H1 (cell line): ENCODE data around the gene SH3BP2. TPM values are rescaled to one million over a fixed set of nuclear protein-coding genes. Genes with fewer than 3 reads are reported as not detected.

Experiments used
- CTCF ChIA-PET: fragments of 300-600 bp; sonication (Branson Sonifier 250); formaldehyde crosslinking; loops from one replicate; lab custom pipeline; 2021; ENCODE audit not compliant: partially characterized antibody; lab: Charles Lee
- POLR2A ChIA-PET: fragments of 300-600 bp; sonication (Branson Sonifier 250); formaldehyde crosslinking; loops from one replicate; lab custom pipeline; 2021; ENCODE audit warnings: inconsistent platforms; ENCODE audit not compliant: partially characterized antibody; lab: Charles Lee
- DNase-seq, 2 experiments: peaks; one replicate each; pipeline versions ENCODE4 v3.0.0 to v3.0.0-alpha.2; 2010 to 2022; ENCODE audit warnings: low spot score in 2 of 2, low read depth in 1 of 2, mixed read lengths in 1 of 2
- FAIRE-seq: peaks from 2 replicates; lab custom pipeline; 2011; peaks lifted over from hg19 to GRCh38; lab: Jason Lieb, UNC
- H2AFZ ChIP-seq: 2 replicates; pipeline ENCODE4 v1.8.1; 2012; ENCODE audit warnings: low read length, inconsistent platforms
- H2AK5ac ChIP-seq: 2 replicates; pipeline ENCODE4 v1.6.1; 2013; ENCODE audit warnings: low read depth, low read length
- H2BK120ac ChIP-seq: replicated peaks from 2 replicates; pipeline ENCODE3; 2013; ENCODE audit warnings: low read depth, low read length, inconsistent platforms
- H2BK12ac ChIP-seq: 2 replicates; pipeline ENCODE4 v1.6.1; 2013; ENCODE audit warnings: low read depth, low read length
- H2BK15ac ChIP-seq: 2 replicates; pipeline ENCODE4 v1.6.1; 2013; ENCODE audit warnings: low read length
- H2BK20ac ChIP-seq: 2 replicates; pipeline ENCODE4 v1.6.1; 2013; ENCODE audit warnings: low read length
- H2BK5ac ChIP-seq: 2 replicates; pipeline ENCODE4 v1.6.1; 2013; ENCODE audit warnings: low read depth, low read length
- H3K14ac ChIP-seq: 2 replicates; pipeline ENCODE4 v1.6.1; 2013; ENCODE audit warnings: inconsistent platforms; ENCODE audit not compliant: insufficient read length
- H3K18ac ChIP-seq: 2 replicates; pipeline ENCODE4 v1.6.1; 2013; ENCODE audit warnings: low read length; ENCODE audit errors: extremely low read depth
- H3K23ac ChIP-seq: 2 replicates; pipeline ENCODE4 v1.6.1; 2013; ENCODE audit warnings: inconsistent platforms; ENCODE audit not compliant: insufficient read length
- H3K23me2 ChIP-seq: 2 replicates; pipeline ENCODE4 v1.6.1; 2013; ENCODE audit warnings: low read depth, low read length
- H3K27ac ChIP-seq: 2 replicates; pipeline ENCODE4 v1.6.1; 2011; ENCODE audit warnings: low read depth, low read length, inconsistent platforms
- H3K27me3 ChIP-seq, 4 experiments: replicated peaks in 1 of 4; 1 replicate in 1 of 4; 2 replicates in 3 of 4; pipeline versions ENCODE4 v1.6.1 to v1.8.1; 2011 to 2013; ENCODE audit warnings: low read length in 3 of 4, mild to moderate bottlenecking in 3 of 4, inconsistent platforms in 2 of 4, mixed read lengths in 2 of 4, moderate library complexity in 1 of 4; ENCODE audit not compliant: control insufficient read depth in 3 of 4, insufficient read depth in 3 of 4; ENCODE audit errors: extremely low read depth in 1 of 4
- H3K36me3 ChIP-seq, 4 experiments: 2 replicates each; pipeline versions ENCODE4 v1.6.1 to v1.8.1; 2011 to 2013; ENCODE audit warnings: mild to moderate bottlenecking in 4 of 4, low read length in 3 of 4, moderate library complexity in 2 of 4, control low read depth in 1 of 4, inconsistent platforms in 1 of 4; ENCODE audit not compliant: insufficient read depth in 4 of 4, control insufficient read depth in 2 of 4
- H3K4ac ChIP-seq: replicated peaks from 2 replicates; pipeline ENCODE3; 2013; ENCODE audit warnings: low read length, low read depth, mixed read lengths, inconsistent platforms; ENCODE audit not compliant: insufficient read length
- H3K4me1 ChIP-seq, 4 experiments: replicated peaks in 1 of 4; 1 replicate in 1 of 4; 2 replicates in 3 of 4; pipeline versions ENCODE4 v1.6.1 to v1.8.1; 2011 to 2013; ENCODE audit warnings: low read length in 3 of 4, inconsistent platforms in 2 of 4, mixed read lengths in 1 of 4; ENCODE audit not compliant: insufficient read depth in 4 of 4, control insufficient read depth in 3 of 4
- H3K4me2 ChIP-seq, 2 experiments: 2 replicates each; pipeline versions ENCODE4 v1.6.1 to v1.8.1; 2011 to 2013; ENCODE audit warnings: low read depth in 2 of 2, low read length in 2 of 2, control low read depth in 1 of 2, inconsistent platforms in 1 of 2, mild to moderate bottlenecking in 1 of 2; ENCODE audit not compliant: insufficient read depth in 1 of 2
- H3K4me3 ChIP-seq, 4 experiments: fragments of 200-600, 300-600 bp in 1 of 4; sonication (generic), shearing (Covaris generic), sonication (Bioruptor Twin) in 1 of 4; 2 replicates each; pipeline versions ENCODE4 v1.5.1 to v1.8.1; 2011 to 2016; ENCODE audit warnings: low read length in 4 of 4, low read depth in 3 of 4, control low read depth in 2 of 4, inconsistent platforms in 2 of 4, mild to moderate bottlenecking in 2 of 4, mixed read lengths in 1 of 4, moderate library complexity in 1 of 4; ENCODE audit not compliant: insufficient read depth in 2 of 4; ENCODE audit errors: extremely low read depth in 1 of 4
- H3K56ac ChIP-seq: replicated peaks from 2 replicates; pipeline ENCODE3; 2013; ENCODE audit warnings: low read depth, mild to moderate bottlenecking, mixed read lengths, low read length, inconsistent platforms; ENCODE audit not compliant: insufficient read length
- H3K79me1 ChIP-seq: 2 replicates; pipeline ENCODE4 v1.6.1; 2013; ENCODE audit warnings: low read depth, low read length, control low read depth
- H3K79me2 ChIP-seq, 2 experiments: 2 replicates each; pipeline versions ENCODE4 v1.6.1 to v1.8.1; 2012 to 2013; ENCODE audit warnings: low read length in 2 of 2, mild to moderate bottlenecking in 2 of 2, inconsistent platforms in 1 of 2; ENCODE audit not compliant: insufficient read depth in 2 of 2, control insufficient read depth in 1 of 2
- H3K9ac ChIP-seq, 4 experiments: replicated peaks in 1 of 4; 1 replicate in 1 of 4; 2 replicates in 3 of 4; pipeline versions ENCODE4 v1.6.1 to v1.8.1; 2011 to 2013; ENCODE audit warnings: low read depth in 3 of 4, low read length in 3 of 4, control low read depth in 2 of 4, mild to moderate bottlenecking in 2 of 4, moderate library complexity in 2 of 4, inconsistent platforms in 1 of 4; ENCODE audit errors: extremely low read depth in 1 of 4
- H3K9me3 ChIP-seq, 2 experiments: 2 replicates each; pipeline versions ENCODE4 v1.6.1 to v1.8.1; 2012 to 2013; ENCODE audit warnings: mild to moderate bottlenecking in 2 of 2, moderate library complexity in 2 of 2, control low read depth in 1 of 2, inconsistent platforms in 1 of 2, low read depth in 1 of 2, low read length in 1 of 2, mixed read lengths in 1 of 2; ENCODE audit not compliant: insufficient read depth in 2 of 2
- H4K20me1 ChIP-seq, 2 experiments: replicated peaks in 1 of 2; 2 replicates each; pipeline versions ENCODE3 to v1.8.1; 2011 to 2013; ENCODE audit warnings: inconsistent platforms in 2 of 2, low read length in 2 of 2, mild to moderate bottlenecking in 1 of 2; ENCODE audit not compliant: insufficient read depth in 2 of 2, control insufficient read depth in 1 of 2
- H4K5ac ChIP-seq: 2 replicates; pipeline ENCODE4 v1.6.1; 2013; ENCODE audit warnings: low read length, low read depth, mixed read lengths, inconsistent platforms; ENCODE audit not compliant: insufficient read length
- H4K8ac ChIP-seq: 2 replicates; pipeline ENCODE4 v1.8.0; 2013; ENCODE audit warnings: mild to moderate bottlenecking, moderate library complexity, low read length, inconsistent platforms; ENCODE audit not compliant: insufficient read depth; ENCODE audit errors: extremely low read depth
- H4K91ac ChIP-seq: replicated peaks from 2 replicates; pipeline ENCODE3; 2013; ENCODE audit warnings: low read length, mixed read lengths, inconsistent platforms; ENCODE audit not compliant: insufficient read length
- ASH2L ChIP-seq: fragments of 200-600, 300-600 bp; sonication (generic); IDR thresholded peaks from one replicate; pipeline ENCODE4 v1.7.1; 2017; ENCODE audit warnings: low read length
- BCL11A ChIP-seq, 2 experiments: IDR thresholded peaks; one replicate each; pipeline ENCODE4 v1.6.1; 2011; ENCODE audit warnings: low read depth in 2 of 2, low read length in 2 of 2, mild to moderate bottlenecking in 2 of 2
- CBX8 ChIP-seq: fragments of 300-800, 300-1000 bp; sonication (generic); IDR thresholded peaks from 2 replicates; pipeline ENCODE4 v1.7.1; 2016; ENCODE audit warnings: low read depth, low read length, borderline replicate concordance
- HDAC2 ChIP-seq, 2 experiments: fragments of 300-600 bp in 1 of 2; sonication (generic) in 1 of 2; IDR thresholded peaks; 2 replicates each; pipeline ENCODE4 v1.6.1; 2011 to 2012; ENCODE audit warnings: low read depth in 2 of 2, low read length in 2 of 2, mild to moderate bottlenecking in 2 of 2, moderate library complexity in 2 of 2, borderline replicate concordance in 1 of 2, inconsistent platforms in 1 of 2
- KDM1A ChIP-seq: fragments of 200-600, 300-600 bp; sonication (generic); IDR thresholded peaks from 2 replicates; pipeline ENCODE4 v1.7.1; 2016; ENCODE audit warnings: mild to moderate bottlenecking, low read length, borderline replicate concordance
- KDM4A ChIP-seq: IDR thresholded peaks from one replicate; pipeline ENCODE4 v1.7.1; 2012; ENCODE audit warnings: low read depth, mild to moderate bottlenecking, moderate library complexity, low read length, inconsistent platforms; ENCODE audit not compliant: severe bottlenecking
- NRF1 ChIP-seq: IDR thresholded peaks from 2 replicates; pipeline ENCODE4 v1.6.1; 2011; ENCODE audit warnings: mild to moderate bottlenecking, low read depth, low read length, improper control_type of control experiment
- PHF8 ChIP-seq: fragments of 200-600 bp; sonication (generic); conservative IDR thresholded peaks from 2 replicates; pipeline ENCODE4 v1.7.1; 2012; ENCODE audit warnings: low read depth, mild to moderate bottlenecking, inconsistent platforms, low read length, moderate library complexity
- RBBP5 ChIP-seq: IDR thresholded peaks from 2 replicates; pipeline ENCODE4 v1.7.1; 2012; ENCODE audit warnings: low read depth, mild to moderate bottlenecking, inconsistent platforms, low read length, moderate library complexity, borderline replicate concordance
- RXRA ChIP-seq: IDR thresholded peaks from 2 replicates; pipeline ENCODE4 v1.6.1; 2011; ENCODE audit warnings: low read depth, mild to moderate bottlenecking, low read length, moderate library complexity; ENCODE audit not compliant: insufficient read depth
- SAP30 ChIP-seq: fragments of 300-600 bp; sonication (generic); IDR thresholded peaks from 2 replicates; pipeline ENCODE4 v1.7.1; 2012; ENCODE audit warnings: low read length, moderate library complexity, mild to moderate bottlenecking, inconsistent platforms; ENCODE audit not compliant: insufficient read depth, insufficient replicate concordance
- ZNF274 ChIP-seq: IDR thresholded peaks from 2 replicates; pipeline ENCODE4 v1.7.0; 2012; ENCODE audit warnings: low read length, borderline replicate concordance; ENCODE audit errors: extremely low read depth
- WGBS, 2 experiments: shearing (Covaris generic) in 1 of 2; methylation state at CpG; one replicate each; pipeline versions ENCODE4 v1.1.6 to v1.1.7; 2013 to 2015; ENCODE audit warnings: low lambda C conversion rate in 2 of 2, mixed read lengths in 2 of 2, inconsistent platforms in 1 of 2, low coverage in 1 of 2, missing lambda C conversion rate in 1 of 2; ENCODE audit not compliant: insufficient replicate concordance in 2 of 2, insufficient coverage in 1 of 2, insufficient read length in 1 of 2; ENCODE audit errors: extremely low coverage in 1 of 2, missing lambda C conversion rate in 1 of 2; 5-methylcytosine and 5-hydroxymethylcytosine counted together
- polyA plus RNA-seq, 7 experiments: library from polyadenylated mRNA; depleted of rRNA in 3 of 7; stranded (reverse) in 5 of 7; unstranded in 2 of 7; fragments of >200 nt in 5 of 7; fragments of 200-250 nt in 2 of 7; gene quantifications; 1 replicate in 5 of 7; 2 replicates in 1 of 7; 4 replicates in 1 of 7; pipeline versions ENCODE4 v1.2.1 to v1.2.3, GENCODE V29; 2011 to 2013; ENCODE audit warnings: missing spikeins in 2 of 7, mixed read lengths in 2 of 7
- total RNA-seq: library from RNA; stranded (reverse); fragmentation: NEBNext Ultra II Directional; extraction: Animal tissue kit (Norgen Biotek cat#: 25700); gene quantifications from 2 replicates; pipeline ENCODE4 v1.2.1, GENCODE V29; 2021

SH3BP2 gene
- total and polyA plus RNA-seq, 2 of the 8 experiments (the other 6 are each of a cell fraction or from before 2014, with no cell fraction given) = 27.4 to 31.4 TPM

DNA sequence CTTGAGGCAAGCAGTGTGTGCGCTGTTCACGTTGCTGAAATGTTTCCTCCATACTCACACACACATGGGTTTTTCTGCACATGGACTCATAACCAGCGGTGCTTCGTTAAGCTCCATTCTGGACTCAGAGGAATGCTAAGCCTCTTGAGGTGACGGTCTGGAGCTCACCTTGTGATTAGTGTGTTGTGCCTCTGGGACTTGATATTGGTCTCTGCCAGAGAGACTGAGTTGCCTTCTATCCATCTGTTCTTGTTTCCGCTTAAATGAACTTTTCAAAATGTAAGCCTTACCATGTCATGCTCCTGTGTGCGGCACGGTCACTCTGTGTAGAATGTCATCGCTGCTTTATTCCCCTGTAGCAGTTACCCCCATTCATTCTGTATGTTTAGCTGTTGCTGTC is 93.3 kb downstream of the SH3BP2 start:
- no peak overlapping the region for H3K56ac ChIP-seq
- H3K4ac ChIP-seq = no peak overlapping the region
- ChIA-PET POLR2A (no interaction called here), CTCF (no interaction called here)
- no peaks in the 10 kb centered on the region for H3K23me2 ChIP-seq
- H3K4me2 ChIP-seq = no peak overlapping the region
- no peak overlapping the region for H2BK5ac ChIP-seq
- no peak overlapping the region for H3K9ac ChIP-seq
- H4K91ac ChIP-seq = no peak overlapping the region
- DNase-seq (no peak), FAIRE-seq (no peak)
- H2BK20ac ChIP-seq = no peak overlapping the region
- no peak overlapping the region for H3K4me3 ChIP-seq
- no peaks in the 10 kb centered on the region for H3K27me3 ChIP-seq
- no peak overlapping the region for H2BK120ac ChIP-seq
- peaks cover 2 to 24% (median 11%) of the 10 kb centered on the region in 4 experiments; a peak in 6 of 8 replicates for H3K36me3 ChIP-seq
- H3K18ac ChIP-seq = no peak overlapping the region
- H2AFZ ChIP-seq = no peak overlapping the region
- no peak overlapping the region for H4K8ac ChIP-seq
- H2AK5ac ChIP-seq = no peak overlapping the region
- no peaks in the 10 kb centered on the region; the same call in 1 of the 2 replicates for H3K79me1 ChIP-seq
- no peak overlapping the region for H3K23ac ChIP-seq
- no peaks in the 10 kb centered on the region for H3K9me3 ChIP-seq
- TF ChIP-seq PHF8 (no peak), NRF1 (no peak), ASH2L (no peak), CBX8 (no peak), RXRA (no peak), RBBP5 (no peak), HDAC2 (IDR thresholded peaks at IDR 0.05; ENCODE audit: borderline replicate concordance in 1 of 2, low read depth in 2 of 2, low read length in 2 of 2) (no peak), BCL11A (IDR thresholded peaks at IDR 0.05; ENCODE audit: low read depth in 2 of 2, low read length in 2 of 2) (no peak), ZNF274 (no peak), KDM1A (no peak), KDM4A (no peak), SAP30 (no peak)
- WGBS, 2 experiments = 95% methylated on average over 9 of the region's 9 CpGs; no CpG with 5 or more reads in 1 of the 2 experiments
- peaks cover 0 to 5% (median 2%) of the 10 kb centered on the region in 4 experiments; a peak in 4 of 7 replicates for H3K4me1 ChIP-seq
- H2BK12ac ChIP-seq = no peak overlapping the region
- H3K79me2 ChIP-seq = no peaks in the 10 kb centered on the region
- no peak overlapping the region for H4K5ac ChIP-seq
- H3K27ac ChIP-seq = no peak overlapping the region
- no peaks in the 10 kb centered on the region for H4K20me1 ChIP-seq
- no peak overlapping the region for H3K14ac ChIP-seq
- H2BK15ac ChIP-seq = no peak overlapping the region
